Mammary epithelial cell (primary cell): ENCODE measurements around the gene RGS8.

Experiments
- CTCF ChIP-seq, 2 donors: IDR thresholded peaks in 1 of 2; conservative IDR thresholded peaks in 1 of 2; 2 replicates each; pipeline ENCODE4 v1.5.1; 2011 to 2012; ENCODE audit warnings: inconsistent platforms in 2 of 2, low read length in 2 of 2, mild to moderate bottlenecking in 2 of 2, control low read depth in 1 of 2, low read depth in 1 of 2; ENCODE audit not compliant: insufficient read depth in 1 of 2; ENCODE audit errors: extremely low read depth in 1 of 2
- EZH2 ChIP-seq: IDR thresholded peaks from 2 replicates; pipeline ENCODE4 v1.6.1; 2012; ENCODE audit warnings: low read length, inconsistent platforms, borderline replicate concordance

GRCh38 chr1:182662121-182662890, 22.1 kb downstream of the RGS8 start:
- no peak for TF ChIP-seq CTCF (conservative IDR thresholded peaks at IDR 0.05 in 1 of 2, IDR thresholded peaks at IDR 0.05 in 1 of 2; ENCODE audit: extremely low read depth in 1 of 2, insufficient read depth in 1 of 2, low read depth in 1 of 2, low read length in 2 of 2)
- no peak for TF ChIP-seq EZH2
